BJ (cell line): ENCODE measurements around the gene FEV. TPM values are rescaled to one million over a fixed set of nuclear protein-coding genes. Genes with fewer than 3 reads are reported as not detected.

Source experiments
- CTCF ChIA-PET: fragments of 350-600 bp; formaldehyde crosslinking; extraction: SDS; loops from one replicate; lab custom pipeline; 2021; ENCODE audit warnings: antibody characterized with exemption, inconsistent platforms; lab: Yijun Ruan, JAX
- POLR2A ChIA-PET: fragments of 300-600 bp; sonication (Branson Sonifier 250); formaldehyde crosslinking; extraction: SDS; loops from one replicate; lab custom pipeline; 2021; ENCODE audit warnings: antibody characterized with exemption; lab: Charles Lee
- DNase-seq: peaks from one replicate; pipeline ENCODE4 v3.0.0-alpha.2; 2011; ENCODE audit warnings: low read depth
- H3K27me3 ChIP-seq: 2 replicates; pipeline ENCODE4 v1.6.0; 2011; ENCODE audit warnings: low read length; ENCODE audit not compliant: control insufficient read depth, insufficient read depth
- H3K36me3 ChIP-seq: 2 replicates; pipeline ENCODE4 v1.5.1; 2011; ENCODE audit warnings: low read length; ENCODE audit not compliant: control insufficient read depth, insufficient read depth
- H3K4me3 ChIP-seq: 2 replicates; pipeline ENCODE4 v1.5.1; 2011; ENCODE audit warnings: low read depth, mild to moderate bottlenecking, control low read depth, low read length
- CTCF ChIP-seq: IDR thresholded peaks from 2 replicates; pipeline ENCODE4 v1.5.1; 2011; ENCODE audit warnings: low read depth, mild to moderate bottlenecking, control low read depth, inconsistent platforms, low read length, moderate library complexity; ENCODE audit not compliant: insufficient read depth
- polyA plus RNA-seq: library from polyadenylated mRNA; depleted of rRNA; stranded (reverse); fragments of >200 nt; gene quantifications from 2 replicates; pipeline ENCODE4 v1.2.3, GENCODE V29; 2011

FEV gene
- polyA plus RNA-seq, 1 experiment: not detected

- DNase-seq: no peak
- ChIA-PET CTCF (interaction anchor here (1.4 to 2.9 kb wide), 4 partner anchors 9 to 26 kb away, joined by 4 to 11 read pairs (median 6); no protein-coding TSS in a partner anchor), POLR2A (no interaction called here)
- TF ChIP-seq CTCF: no peak
- H3K27me3 ChIP-seq: peaks cover 55% of the 10 kb centered on the region
- no peak overlapping the region for H3K4me3 ChIP-seq
- no peaks in the 10 kb centered on the region for H3K36me3 ChIP-seq
Measured at GRCh38 chr2:219003979-219004378, 19.0 kb upstream of the FEV start.

GRCh38 chr2:219003267-219003634 lies 18.3 kb upstream of the FEV start:
- Histone ChIP-seq H3K27me3 (peaks cover 55% of the 10 kb centered on the region), H3K4me3 (no peak overlapping the region), H3K36me3 (no peaks in the 10 kb centered on the region)
- TF ChIP-seq CTCF: no peak; the same call in 1 of the 2 replicates
- POLR2A ChIA-PET: no interaction called here
- DNase-seq: no peak
- CTCF ChIA-PET: interaction anchor here (1.4 to 2.9 kb wide), 4 partner anchors 8 to 23 kb away, joined by 3 to 11 read pairs (median 5); no protein-coding TSS in a partner anchor

GRCh38 chr2:219002395-219003266 lies 17.6 kb upstream of the FEV start:
- H3K36me3 ChIP-seq: no peaks in the 10 kb centered on the region
- H3K27me3 ChIP-seq: peaks cover 59% of the 10 kb centered on the region
- TF ChIP-seq CTCF: peak; percentile 42
- no peak for DNase-seq
- CTCF ChIA-PET: interaction anchor here (0.6 to 2.9 kb wide), 10 partner anchors 8 to 112 kb away, joined by 3 to 11 read pairs (median 4); no protein-coding TSS in a partner anchor
- POLR2A ChIA-PET: no interaction called here
- H3K4me3 ChIP-seq: no peak overlapping the region

- peaks cover 60% of the 10 kb centered on the region for H3K27me3 ChIP-seq
- ChIA-PET CTCF (interaction anchor here (0.6 to 2.9 kb wide), 9 partner anchors 9 to 111 kb away, joined by 3 to 11 read pairs (median 3); no protein-coding TSS in a partner anchor), POLR2A (no interaction called here)
- H3K36me3 ChIP-seq: no peaks in the 10 kb centered on the region
- no peak for DNase-seq
- no peak overlapping the region for H3K4me3 ChIP-seq
- TF ChIP-seq CTCF: no peak
Measured at GRCh38 chr2:219001577-219002394, 16.8 kb upstream of the FEV start.
